ENCODE measurements around the gene HPX. TPM values are rescaled to one million over a fixed set of nuclear protein-coding genes. Genes with fewer than 3 reads are reported as not detected.

The HPX gene
- 1 to 10 TPM in 1 of 9 donors, under 1 TPM in 3, not detected in 5; 0.17 to 1.5 (median 0.35) TPM for total RNA-seq
- under 1 TPM; 0.33 to 0.46 TPM for polyA plus RNA-seq
- long read RNA-seq, donor 1, result 0 reads
- long read RNA-seq, donor 2, result 0 reads
- long read RNA-seq, donor 3, result 0 reads

- Histone ChIP-seq H3K36me3 (no peaks in the 10 kb centered on the region), H3K4me3 (no peak within 1 kb of the TSS), H3K27ac (no peak within 1 kb of the TSS), H3K9me3 (no peaks in the 10 kb centered on the region), H3K27me3 (no peaks in the 10 kb centered on the region), H3K4me1 (peaks cover 0 to 14% (median 0%) of the 10 kb centered on the region in 12 donors)
- ATAC-seq (no peak), DNase-seq (no peak)
- intact Hi-C loops (cut with DNase I), result loop anchor here in 6 of 10 donors (5.0 to 10.0 kb wide), 4 partner anchors 64 to 264 kb away; no protein-coding TSS in a partner anchor
- 67 to 77% (median 70%) methylated on average over 3 of the region's 3 CpGs for WGBS, 4 donors
- TF ChIP-seq CTCF (IDR thresholded peaks at IDR 0.05) (no peak), POLR2A (IDR thresholded peaks at IDR 0.05) (no peak)
Measured at GRCh38 chr11:6440906-6441358, at the start of gene HPX. Gene HPX, minus strand, starts transcription at chr11:6440987. Its CDS starts 24 bp downstream, at chr11:6440963.

- WGBS, 4 donors, result 86 to 92% (median 88%) methylated on average over 4 of the region's 4 CpGs
- Histone ChIP-seq H3K36me3 (peaks cover 0 to 97% (median 68%) of the 10 kb centered on the region in 9 donors), H3K4me1 (no peaks in the 10 kb centered on the region), H3K4me3 (no peak overlapping the region), H3K9me3 (no peaks in the 10 kb centered on the region), H3K27ac (no peak overlapping the region), H3K27me3 (no peaks in the 10 kb centered on the region)
- ATAC-seq, result no peak
- DNase-seq, result no peak
- TF ChIP-seq POLR2A (IDR thresholded peaks at IDR 0.05), result no peak
- intact Hi-C loops (cut with DNase I), result loop anchor here in 1 of 10 donors (10.0 kb wide), 1 partner anchor 105 kb away; no protein-coding TSS in a partner anchor
Measured at GRCh38 chr11:6489306-6489705, 48.5 kb upstream of the HPX start.

GRCh38 chr11:6488821-6489220 is 48.0 kb upstream of the HPX start:
- Histone ChIP-seq H3K4me1 (no peaks in the 10 kb centered on the region), H3K27ac (no peak overlapping the region), H3K36me3 (peaks cover 0 to 96% (median 73%) of the 10 kb centered on the region in 9 donors), H3K4me3 (no peak overlapping the region), H3K9me3 (no peaks in the 10 kb centered on the region), H3K27me3 (no peaks in the 10 kb centered on the region)
- WGBS, 4 donors, result 93 to 97% (median 95%) methylated on average over 3 of the region's 3 CpGs
- DNase-seq, result no peak
- intact Hi-C loops (cut with DNase I), result loop anchor here in 1 of 10 donors (10.0 kb wide), 1 partner anchor 104 kb away; no protein-coding TSS in a partner anchor
- TF ChIP-seq POLR2A (IDR thresholded peaks at IDR 0.05), result no peak
- no peak for TF ChIP-seq CTCF (IDR thresholded peaks at IDR 0.05)
- no peak for ATAC-seq

- Histone ChIP-seq H3K36me3 (peaks cover 0 to 98% (median 78%) of the 10 kb centered on the region in 9 donors), H3K4me3 (no peak overlapping the region)
Measured at GRCh38 chr11:6488342-6488741, 47.6 kb upstream of the HPX start.

More at GRCh38 chr11:6488342-6488741, 47.6 kb upstream of the HPX start:
- ATAC-seq, result no peak
- WGBS, 4 donors, result 86 to 90% (median 89%) methylated on average over 6 of the region's 6 CpGs
- peaks cover 0 to 5% (median 0%) of the 10 kb centered on the region in 12 donors for H3K4me1 ChIP-seq
- H3K27ac ChIP-seq, result no peak overlapping the region
- H3K27me3 ChIP-seq, result no peaks in the 10 kb centered on the region
- no peaks in the 10 kb centered on the region for H3K9me3 ChIP-seq
- TF ChIP-seq POLR2A (IDR thresholded peaks at IDR 0.05) (no peak), CTCF (IDR thresholded peaks at IDR 0.05) (no peak)
- intact Hi-C loops (cut with DNase I), result loop anchor here in 1 of 10 donors (10.0 kb wide), 1 partner anchor 104 kb away; no protein-coding TSS in a partner anchor
- no peak for DNase-seq
